Lung microvascular endothelial cell (primary cell): ENCODE measurements around the gene CCNQ. TPM values are rescaled to one million over a fixed set of nuclear protein-coding genes. Genes with fewer than 3 reads are reported as not detected.

Source experiments
- DNase-seq, 2 donors: peaks; one replicate each; pipeline versions ENCODE4 v3.0.0 to v3.0.0-alpha.2; 2010; ENCODE audit warnings: low read depth in 2 of 2
- total RNA-seq: library from RNA; depleted of rRNA; stranded (reverse); fragments of >200 nt; gene quantifications from 2 replicates; pipeline ENCODE4 v1.2.1, GENCODE V29; 2014

CCNQ gene
- total RNA-seq, 1 donor from 2014 or later = 31.9 TPM

DNA sequence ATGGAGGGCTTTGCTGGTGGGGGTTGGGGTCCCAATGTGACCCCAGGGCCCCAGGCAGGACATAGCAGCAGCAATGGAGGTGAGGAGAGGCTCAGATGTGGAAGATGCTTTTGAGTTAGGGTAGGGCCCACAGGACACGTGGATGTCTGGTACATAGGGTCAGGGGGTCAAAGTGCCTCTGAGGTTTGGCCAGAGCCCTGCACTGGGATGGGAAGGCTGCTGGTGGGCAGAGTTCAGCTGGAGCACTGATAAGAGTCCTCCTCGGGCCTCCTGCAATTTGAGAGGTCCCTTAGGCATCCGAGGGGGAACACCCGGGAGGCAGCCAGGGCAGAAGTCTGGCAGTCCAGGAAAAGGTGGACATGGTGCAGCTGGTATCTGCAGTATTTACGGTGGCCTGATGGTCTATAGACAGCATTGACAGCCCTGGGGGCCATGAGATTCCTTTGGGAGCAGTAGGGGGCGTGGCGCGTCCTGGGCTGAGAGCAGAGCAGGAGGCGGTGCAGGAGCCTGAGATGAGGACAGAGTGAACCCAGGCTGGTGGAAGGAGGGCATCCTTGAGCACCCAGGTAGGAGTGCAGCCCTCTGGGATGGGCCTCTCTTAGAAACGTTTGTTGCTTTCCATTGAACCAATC lies 22.6 kb downstream of the CCNQ start:
- DNase-seq = no peak

GRCh38 chrX:153573984-153574383 lies 25.0 kb downstream of the CCNQ start:
- DNase-seq = no peak

DNA sequence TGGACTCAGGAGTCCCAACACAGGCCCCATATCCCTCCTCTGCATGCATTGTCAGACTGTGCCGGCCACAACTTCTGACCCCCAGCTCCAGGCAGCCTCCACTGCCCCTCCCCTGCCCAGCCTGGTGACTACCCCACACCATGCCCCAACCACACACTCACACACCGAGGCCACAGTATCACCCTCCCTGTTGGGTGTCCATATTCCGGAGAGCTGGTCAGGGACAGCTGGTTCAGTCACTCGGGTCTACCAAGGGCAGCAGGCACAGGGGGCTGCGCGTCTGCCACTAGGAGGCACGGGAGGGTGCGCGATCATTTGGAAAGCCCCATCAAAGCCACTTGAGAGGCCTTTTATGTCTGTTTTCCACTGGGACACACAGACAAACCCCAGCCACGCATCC lies 26.3 kb downstream of the CCNQ start:
- DNase-seq = no peak

GRCh38 chrX:153571534-153571908 lies 27.4 kb downstream of the CCNQ start:
- DNase-seq = no peak

DNA sequence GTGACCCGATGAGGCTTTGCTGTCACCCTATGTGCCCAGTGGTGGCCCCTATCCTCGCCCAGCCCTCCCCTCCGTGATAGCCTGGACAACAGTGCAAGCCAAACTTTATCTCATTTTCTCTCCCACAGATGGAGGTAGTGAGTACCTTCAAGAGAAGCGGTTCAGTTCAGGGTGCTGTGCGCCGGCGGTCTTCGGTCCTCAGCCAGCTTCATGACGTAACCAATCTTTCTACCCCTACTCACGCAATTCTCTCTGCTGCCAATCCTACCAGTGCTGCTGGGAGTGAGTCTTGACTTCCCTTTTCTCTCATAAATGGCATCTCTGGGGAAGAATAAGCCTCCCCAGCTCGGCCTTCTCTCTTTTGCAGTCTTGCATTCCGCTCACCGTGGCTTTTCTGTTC lies 29.5 kb downstream of the CCNQ start:
- DNase-seq = no peak

- no peak for DNase-seq
These were observed 30.4 kb downstream of the CCNQ start for GRCh38 chrX:153568451-153569011.

GRCh38 chrX:153565996-153566580 lies 32.9 kb downstream of the CCNQ start:
- no peak for DNase-seq

- DNase-seq = no peak
These were observed 34.8 kb downstream of the CCNQ start for GRCh38 chrX:153564047-153564606.

GRCh38 chrX:153562546-153562945 lies 36.4 kb downstream of the CCNQ start:
- no peak for DNase-seq

GRCh38 chrX:153561337-153561736 lies 37.6 kb downstream of the CCNQ start:
- no peak for DNase-seq

DNA sequence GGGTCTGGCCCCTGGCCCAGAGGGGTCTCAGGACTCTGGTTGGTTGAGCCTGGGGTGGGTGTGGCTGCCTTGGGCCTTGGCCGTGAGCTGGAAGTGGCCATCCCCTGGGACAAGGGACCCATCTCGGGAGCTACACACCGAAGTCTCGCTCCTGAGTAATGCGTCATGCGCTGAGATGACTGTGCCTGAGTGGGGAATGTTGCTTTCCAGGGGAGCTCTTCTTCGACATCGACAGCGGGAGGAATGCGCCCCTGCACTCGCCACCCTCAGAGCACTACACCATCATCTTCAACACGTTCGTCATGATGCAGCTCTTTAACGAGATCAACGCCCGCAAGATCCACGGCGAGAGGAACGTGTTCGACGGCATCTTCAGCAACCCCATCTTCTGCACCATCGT lies 38.5 kb downstream of the CCNQ start:
- no peak for DNase-seq

DNA sequence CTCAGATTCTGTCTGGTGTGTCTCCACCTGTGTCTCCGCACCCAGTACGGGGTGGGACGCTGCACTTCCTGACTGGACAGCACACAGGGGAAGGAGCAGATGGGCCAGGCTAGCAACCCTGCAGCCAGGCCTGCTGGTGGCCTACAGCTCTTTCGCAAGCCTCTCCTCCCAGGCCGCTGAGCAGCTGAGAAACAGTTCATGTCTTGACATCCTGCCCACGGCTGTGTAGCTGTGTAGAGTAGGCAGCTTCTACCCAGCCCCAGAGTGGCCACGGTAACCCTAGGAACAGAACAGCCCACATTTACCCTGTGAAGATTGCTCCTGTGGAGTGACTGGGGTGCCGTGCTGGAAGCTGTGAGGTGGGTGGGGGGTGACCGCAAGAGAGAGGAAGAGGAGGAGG lies 38.9 kb downstream of the CCNQ start:
- no peak for DNase-seq

- DNase-seq = no peak
These were observed 41.2 kb downstream of the CCNQ start for GRCh38 chrX:153557618-153558355.

DNA sequence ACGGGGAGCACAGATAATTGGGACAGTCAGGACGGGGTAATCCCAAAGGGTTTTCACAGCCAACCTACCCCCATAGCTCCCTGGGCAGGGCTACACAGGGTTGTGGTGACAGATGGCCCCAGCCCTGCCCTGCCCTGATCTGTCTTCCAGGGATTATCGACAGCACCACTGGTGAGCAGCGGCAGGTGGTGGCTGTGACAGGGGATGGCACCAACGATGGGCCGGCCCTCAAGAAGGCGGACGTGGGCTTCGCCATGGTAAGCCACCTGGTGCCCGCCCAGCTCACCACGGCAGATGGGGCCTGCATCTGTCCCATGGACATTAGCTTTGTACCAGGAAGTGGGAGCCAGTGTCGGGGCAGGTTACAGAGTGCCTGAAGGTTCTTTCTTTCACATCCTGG lies 42.2 kb downstream of the CCNQ start:
- no peak for DNase-seq

DNA sequence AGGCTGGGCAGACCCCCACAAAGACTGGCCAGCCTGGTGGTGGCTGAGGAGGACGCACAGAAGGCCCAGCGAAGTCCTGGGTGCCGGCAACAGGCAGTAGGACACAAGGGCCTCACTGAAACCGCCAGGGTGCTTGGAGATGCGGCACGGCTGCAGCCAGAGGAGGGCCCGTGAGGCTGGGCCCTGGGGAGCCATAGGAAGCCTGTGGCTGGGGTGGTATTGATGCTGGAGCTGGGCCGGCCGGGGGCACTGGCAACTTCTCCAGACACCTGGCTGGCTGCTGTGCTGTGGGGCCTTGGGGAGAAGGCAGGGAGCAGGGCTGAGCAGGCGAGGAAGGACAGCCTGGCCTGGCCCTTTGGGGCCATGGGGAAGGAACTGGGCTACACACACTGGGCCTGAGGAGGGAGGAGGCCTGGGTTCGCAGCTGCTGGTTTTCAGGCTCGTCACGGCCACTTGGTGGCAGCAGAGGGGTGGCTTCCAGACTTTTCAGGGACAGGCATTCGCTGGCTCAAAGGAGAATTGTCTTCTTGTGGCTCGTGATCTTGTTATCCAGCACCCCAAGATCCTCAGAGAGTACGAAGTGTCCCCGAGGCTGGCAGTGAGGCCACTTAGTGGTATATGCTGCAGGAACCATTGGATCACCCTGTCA lies 44.3 kb downstream of the CCNQ start:
- DNase-seq = peak; percentile 47 to 65

DNA sequence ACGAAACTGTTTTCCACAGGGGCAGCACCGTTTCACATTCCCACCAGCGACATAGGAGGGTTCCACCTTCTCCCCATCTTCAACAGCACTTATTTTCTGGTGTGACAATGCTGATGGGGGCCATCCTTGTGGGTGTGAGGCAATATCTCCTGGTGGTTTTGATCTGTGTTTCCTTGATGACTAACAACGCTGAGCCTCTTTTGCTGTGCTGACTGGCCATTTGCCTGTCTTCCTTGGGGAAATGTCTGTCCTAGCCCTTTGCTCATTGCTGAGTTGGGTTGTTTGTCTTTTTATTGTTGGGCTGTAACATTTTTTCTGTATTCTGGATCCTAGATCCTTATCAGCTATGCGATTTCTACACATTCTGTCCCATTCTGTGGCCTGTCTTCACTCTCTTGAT lies 47.8 kb downstream of the CCNQ start:
- DNase-seq = no peak

GRCh38 chrX:153549807-153550206 lies 49.1 kb downstream of the CCNQ start:
- no peak for DNase-seq

DNA sequence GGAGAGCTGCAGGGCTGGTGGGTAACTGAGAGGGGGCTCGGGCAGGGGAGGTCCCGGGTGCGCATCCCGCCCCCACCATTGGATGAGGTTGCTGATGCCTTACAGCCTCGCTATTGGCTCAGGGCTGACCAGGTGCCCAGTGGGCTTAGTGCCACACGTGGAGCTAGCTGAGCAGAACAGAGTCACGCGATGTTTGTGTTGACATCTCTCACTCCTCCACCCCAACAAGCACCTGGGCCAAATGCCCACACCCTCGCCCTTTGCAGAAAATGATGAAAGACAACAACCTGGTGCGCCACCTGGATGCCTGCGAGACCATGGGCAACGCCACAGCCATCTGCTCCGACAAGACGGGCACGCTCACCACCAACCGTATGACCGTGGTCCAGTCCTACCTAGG lies 49.7 kb downstream of the CCNQ start:
- no peak for DNase-seq

- no peak for DNase-seq
These were observed 51.7 kb downstream of the CCNQ start for GRCh38 chrX:153547195-153547594.

- no peak for DNase-seq
These were observed 52.6 kb downstream of the CCNQ start for GRCh38 chrX:153546386-153546785.

GRCh38 chrX:153544727-153545126 lies 54.2 kb downstream of the CCNQ start:
- DNase-seq = no peak

GRCh38 chrX:153539979-153540358 lies 59.0 kb downstream of the CCNQ start:
- DNase-seq = no peak
